Measurements from ENCODE around the gene UBE2D3. TPM values are rescaled to one million over a fixed set of nuclear protein-coding genes. Genes with fewer than 3 reads are reported as not detected.
A peak's percentile ranks its signal among the peaks of the same experiment; 100 is the strongest.
"Not testable (repeated sequence)": the region's sequence is repeated elsewhere in the genome, so short reads cannot be mapped to it uniquely, and the experiment has no call there.

UBE2D3 gene
- total RNA-seq, 1 experiment from 2014 or later: 235 TPM

DNA sequence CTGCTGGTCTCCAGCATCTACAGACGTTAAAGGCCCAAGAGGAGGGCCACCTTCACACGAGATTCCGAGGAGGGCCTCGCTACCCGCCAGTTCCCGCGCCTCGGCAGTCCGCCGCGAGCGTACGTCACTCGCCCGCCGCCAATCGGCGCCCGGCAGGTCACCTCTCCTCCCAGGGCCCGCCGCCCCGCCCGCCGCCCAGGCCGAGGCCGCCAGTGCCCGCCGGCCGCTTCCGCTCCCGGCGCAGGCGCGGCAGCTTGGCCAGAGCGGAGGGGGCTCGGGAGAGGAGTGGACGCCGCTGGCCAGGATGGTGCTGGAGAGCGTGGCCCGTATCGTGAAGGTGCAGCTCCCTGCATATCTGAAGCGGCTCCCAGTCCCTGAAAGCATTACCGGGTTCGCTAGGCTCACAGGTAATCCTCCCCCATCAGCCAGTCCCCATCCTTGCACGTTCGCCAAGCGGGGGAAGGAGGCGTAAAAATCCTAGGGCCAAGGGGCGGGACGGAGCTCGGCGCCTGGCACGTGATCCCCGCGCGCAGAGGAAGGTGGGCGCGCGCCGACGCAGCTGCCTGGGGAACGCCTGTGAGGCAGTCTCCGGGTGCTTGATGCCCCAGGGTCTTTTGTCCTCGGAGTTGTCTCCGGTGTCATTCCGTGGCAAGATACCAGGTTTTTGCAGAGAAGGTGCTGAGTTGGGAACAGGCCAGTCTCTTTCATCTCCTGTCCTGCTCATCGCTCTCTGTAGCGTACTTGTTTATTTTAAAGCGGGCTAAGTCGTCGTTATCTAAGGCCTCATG, 41.6 kb upstream of the UBE2D3 start, which contains the start of gene CISD2:
Gene CISD2, plus strand, starts transcription at position 212 of the 788 bp plus-strand sequence. Its CDS starts 93 bp downstream, at position 305.
- TF ChIP-seq, protein P1, sequence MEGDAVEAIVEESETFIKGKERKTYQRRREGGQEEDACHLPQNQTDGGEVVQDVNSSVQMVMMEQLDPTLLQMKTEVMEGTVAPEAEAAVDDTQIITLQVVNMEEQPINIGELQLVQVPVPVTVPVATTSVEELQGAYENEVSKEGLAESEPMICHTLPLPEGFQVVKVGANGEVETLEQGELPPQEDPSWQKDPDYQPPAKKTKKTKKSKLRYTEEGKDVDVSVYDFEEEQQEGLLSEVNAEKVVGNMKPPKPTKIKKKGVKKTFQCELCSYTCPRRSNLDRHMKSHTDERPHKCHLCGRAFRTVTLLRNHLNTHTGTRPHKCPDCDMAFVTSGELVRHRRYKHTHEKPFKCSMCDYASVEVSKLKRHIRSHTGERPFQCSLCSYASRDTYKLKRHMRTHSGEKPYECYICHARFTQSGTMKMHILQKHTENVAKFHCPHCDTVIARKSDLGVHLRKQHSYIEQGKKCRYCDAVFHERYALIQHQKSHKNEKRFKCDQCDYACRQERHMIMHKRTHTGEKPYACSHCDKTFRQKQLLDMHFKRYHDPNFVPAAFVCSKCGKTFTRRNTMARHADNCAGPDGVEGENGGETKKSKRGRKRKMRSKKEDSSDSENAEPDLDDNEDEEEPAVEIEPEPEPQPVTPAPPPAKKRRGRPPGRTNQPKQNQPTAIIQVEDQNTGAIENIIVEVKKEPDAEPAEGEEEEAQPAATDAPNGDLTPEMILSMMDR (IDR thresholded peaks at IDR 0.05; ENCODE audit: unreplicated experiment): no peak
- H3K27me3 Mint-ChIP-seq (ENCODE audit: unreplicated experiment): no peaks in the 10 kb centered on the region
- intact Hi-C loops (cut with micrococcal nuclease; ENCODE audit: unreplicated experiment): loop anchor here (1.0 kb wide), 1 partner anchor 41 kb away; no protein-coding TSS in a partner anchor
- CTCF ChIA-PET: interaction anchor here (1.0 to 1.2 kb wide), 2 partner anchors 41 to 248 kb away, joined by 3 read pairs; partner anchors contain the start of gene UBE2D3
- peak; percentile 89 for DNase-seq
- H3K9me3 Mint-ChIP-seq (ENCODE audit: low read depth, unreplicated experiment): no peaks in the 10 kb centered on the region
- H3K27ac Mint-ChIP-seq (ENCODE audit: unreplicated experiment): peak within 1 kb of the TSS; percentile 89
- peak within 1 kb of the TSS; percentile 94 for H3K4me3 Mint-ChIP-seq (ENCODE audit: low read depth, unreplicated experiment)
- peaks cover 20% of the 10 kb centered on the region for H3K36me3 Mint-ChIP-seq (ENCODE audit: insufficient read depth, unreplicated experiment)
- no peaks in the 10 kb centered on the region for H3K4me1 Mint-ChIP-seq (ENCODE audit: low read depth, unreplicated experiment)
- no TSS peak for BruUV-seq (replicated peaks)

DNA sequence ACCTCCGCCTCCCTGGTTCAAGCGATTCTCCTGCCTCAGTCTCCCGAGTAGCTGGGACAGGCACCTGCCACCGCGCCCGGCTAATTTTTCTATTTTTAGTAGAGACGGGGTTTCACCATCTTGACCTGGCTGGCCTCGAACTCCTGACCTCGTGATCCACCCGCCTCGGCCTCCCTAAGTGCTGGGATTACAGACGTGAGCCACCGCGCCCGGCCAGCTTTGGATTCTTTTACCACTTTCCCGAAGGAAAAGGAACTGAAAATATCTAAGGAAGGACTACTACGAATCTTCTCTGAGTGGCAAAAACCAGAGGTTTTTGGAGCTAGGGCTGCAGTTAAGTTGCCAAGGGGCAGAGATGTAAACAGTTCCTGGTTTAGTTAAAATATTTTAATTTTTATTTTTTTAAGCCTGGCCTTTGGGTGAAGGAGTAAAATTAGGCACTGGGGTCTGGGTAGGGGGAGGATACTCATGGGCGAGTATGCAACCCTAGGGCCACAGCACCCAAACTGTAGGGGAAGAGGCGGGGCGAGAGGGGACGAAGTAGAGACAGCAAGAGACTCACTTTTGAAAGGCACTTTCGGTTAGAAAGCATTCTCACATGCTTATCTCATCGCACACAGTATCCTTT, 40.9 kb upstream of the UBE2D3 start:
- no peaks in the 10 kb centered on the region for H3K4me1 Mint-ChIP-seq (ENCODE audit: low read depth, unreplicated experiment)
- intact Hi-C loops (cut with micrococcal nuclease; ENCODE audit: unreplicated experiment): no loop called here
- no peaks in the 10 kb centered on the region for H3K9me3 Mint-ChIP-seq (ENCODE audit: low read depth, unreplicated experiment)
- H3K36me3 Mint-ChIP-seq (ENCODE audit: insufficient read depth, unreplicated experiment): peaks cover 20% of the 10 kb centered on the region
- CTCF ChIA-PET: interaction anchor here (1.0 to 1.2 kb wide), 2 partner anchors 41 to 247 kb away, joined by 3 to 4 read pairs; partner anchors contain the start of gene UBE2D3
- DNase-seq: peak; percentile 4
- peak overlapping the region; percentile 89 for H3K27ac Mint-ChIP-seq (ENCODE audit: unreplicated experiment)
- TF ChIP-seq, protein P1 (IDR thresholded peaks at IDR 0.05; ENCODE audit: unreplicated experiment): no peak
- H3K27me3 Mint-ChIP-seq (ENCODE audit: unreplicated experiment): no peaks in the 10 kb centered on the region
- peak overlapping the region; percentile 94 for H3K4me3 Mint-ChIP-seq (ENCODE audit: low read depth, unreplicated experiment)
- TSS peak; percentile 65 for BruUV-seq (replicated peaks)

DNA sequence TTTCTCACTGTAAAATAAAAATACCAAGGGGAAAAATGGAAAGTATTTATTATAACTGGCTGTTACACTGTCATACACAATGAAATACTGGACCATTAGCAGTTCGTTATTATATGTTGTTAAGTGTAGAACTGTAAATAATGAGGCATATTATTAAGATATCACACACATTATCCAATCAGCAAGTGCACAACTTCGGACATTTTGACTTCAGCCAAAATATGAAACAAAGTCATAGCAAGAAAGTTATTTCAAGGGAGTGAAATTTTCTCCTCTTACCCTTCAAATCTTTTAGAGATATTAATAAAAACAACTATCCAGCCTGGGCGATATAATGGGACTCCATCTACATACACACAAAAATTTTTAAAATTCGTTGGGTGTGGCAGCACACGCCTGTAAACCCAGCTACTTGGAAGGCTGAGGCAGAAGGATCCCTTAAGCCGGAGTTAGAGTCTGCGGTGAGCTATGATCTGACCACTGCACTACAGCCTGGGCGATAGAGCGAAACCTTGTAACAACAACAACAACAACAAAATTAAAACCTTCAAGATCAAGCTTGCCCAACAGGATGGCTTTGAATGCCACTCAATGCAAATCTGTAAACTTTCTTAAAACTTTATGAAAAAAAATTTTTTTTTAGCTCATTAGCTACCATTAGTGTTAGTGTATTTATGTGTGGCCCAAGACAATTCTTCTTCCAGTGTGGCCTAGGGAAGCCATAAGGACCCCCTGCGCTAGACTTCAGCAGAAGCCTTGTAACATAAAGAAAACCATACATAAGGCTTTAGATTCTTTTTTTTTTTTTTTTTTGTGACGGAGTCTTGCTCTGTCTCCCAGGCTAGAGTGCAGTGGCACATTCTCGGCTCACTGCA, 40.2 kb upstream of the UBE2D3 start:
- BruUV-seq (replicated peaks): no TSS peak
- peaks cover 20% of the 10 kb centered on the region for H3K36me3 Mint-ChIP-seq (ENCODE audit: insufficient read depth, unreplicated experiment)
- DNase-seq: no peak
- H3K9me3 Mint-ChIP-seq (ENCODE audit: low read depth, unreplicated experiment): no peaks in the 10 kb centered on the region
- intact Hi-C loops (cut with micrococcal nuclease; ENCODE audit: unreplicated experiment): no loop called here
- CTCF ChIA-PET: interaction anchor here (1.0 kb wide), 1 partner anchor 247 kb away, joined by 4 read pairs; no protein-coding TSS in a partner anchor
- H3K4me1 Mint-ChIP-seq (ENCODE audit: low read depth, unreplicated experiment): no peaks in the 10 kb centered on the region
- H3K27me3 Mint-ChIP-seq (ENCODE audit: unreplicated experiment): no peaks in the 10 kb centered on the region
- peak overlapping the region; percentile 94 for H3K4me3 Mint-ChIP-seq (ENCODE audit: low read depth, unreplicated experiment)
- TF ChIP-seq, protein P1 (IDR thresholded peaks at IDR 0.05; ENCODE audit: unreplicated experiment): no peak
- peak overlapping the region; percentile 89 for H3K27ac Mint-ChIP-seq (ENCODE audit: unreplicated experiment)

DNA sequence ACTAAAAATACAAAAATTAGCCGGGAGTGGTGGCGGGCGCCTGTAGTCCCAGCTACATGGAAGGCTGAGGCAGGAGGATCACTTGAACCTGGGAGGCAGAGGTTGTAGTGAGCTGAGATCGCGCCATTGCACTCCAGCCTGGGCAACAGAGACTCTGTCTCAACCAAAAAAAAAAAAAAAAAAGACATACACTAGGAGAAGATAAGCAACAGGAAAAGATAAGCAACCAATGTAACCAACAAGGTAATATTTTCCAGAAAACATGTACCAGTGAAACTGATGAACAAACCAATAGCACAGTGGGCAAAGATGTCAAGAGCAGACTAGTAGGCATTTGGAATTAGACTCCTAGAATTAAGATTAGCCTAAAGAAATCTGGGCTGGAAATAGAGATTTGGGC, 38.0 kb upstream of the UBE2D3 start:
- H3K27ac Mint-ChIP-seq (ENCODE audit: unreplicated experiment); CTCF ChIA-PET; H3K4me1 Mint-ChIP-seq (ENCODE audit: low read depth, unreplicated experiment); H3K9me3 Mint-ChIP-seq (ENCODE audit: low read depth, unreplicated experiment); H3K4me3 Mint-ChIP-seq (ENCODE audit: low read depth, unreplicated experiment); intact Hi-C loops (cut with micrococcal nuclease; ENCODE audit: unreplicated experiment); DNase-seq; BruUV-seq (replicated peaks); H3K27me3 Mint-ChIP-seq (ENCODE audit: unreplicated experiment): not testable (repeated sequence)
- H3K36me3 Mint-ChIP-seq (ENCODE audit: insufficient read depth, unreplicated experiment): peaks cover 20% of the 10 kb centered on the region
